Measurements from ENCODE around the gene LIMS2.

Gene LIMS2

GRCh38 chr2:127645026-127645394 lies 30.3 kb downstream of the LIMS2 start:
- DNase-seq: no peak

- no peak for DNase-seq
These were observed 31.0 kb downstream of the LIMS2 start for GRCh38 chr2:127644066-127645025.

GRCh38 chr2:127643439-127644065 lies 31.8 kb downstream of the LIMS2 start:
- no peak for DNase-seq

- no peak for DNase-seq
These were observed 32.5 kb downstream of the LIMS2 start for GRCh38 chr2:127642706-127643438.

- DNase-seq: peak; percentile 50
These were observed 33.4 kb downstream of the LIMS2 start for GRCh38 chr2:127641846-127642507.

GRCh38 chr2:127641133-127641532 lies 34.2 kb downstream of the LIMS2 start:
- peak; percentile 14 for DNase-seq

GRCh38 chr2:127640082-127641072 lies 35.0 kb downstream of the LIMS2 start:
- peak; percentile 31 for DNase-seq

- DNase-seq: no peak
These were observed 36.2 kb downstream of the LIMS2 start for GRCh38 chr2:127639111-127639474.

GRCh38 chr2:127638361-127639110 lies 36.8 kb downstream of the LIMS2 start:
- DNase-seq: no peak

- DNase-seq: no peak
These were observed 37.5 kb downstream of the LIMS2 start for GRCh38 chr2:127637725-127638252.

- DNase-seq: no peak
These were observed 38.1 kb downstream of the LIMS2 start for GRCh38 chr2:127637236-127637630.

GRCh38 chr2:127636248-127637235 lies 38.8 kb downstream of the LIMS2 start:
- DNase-seq: no peak

- no peak for DNase-seq
These were observed 39.7 kb downstream of the LIMS2 start for GRCh38 chr2:127635380-127636237.

- no peak for DNase-seq
These were observed 40.5 kb downstream of the LIMS2 start for GRCh38 chr2:127634626-127635379.

- no peak for DNase-seq
These were observed 41.2 kb downstream of the LIMS2 start for GRCh38 chr2:127634066-127634617.

GRCh38 chr2:127633556-127634065 lies 41.7 kb downstream of the LIMS2 start:
- no peak for DNase-seq
